ENCODE results near the gene STIL. TPM values are rescaled to one million over a fixed set of nuclear protein-coding genes. Genes with fewer than 3 reads are reported as not detected.
A peak's percentile ranks its signal among the peaks of the same experiment; 100 is the strongest.

The STIL gene
- total RNA-seq, 1 donor from 2014 or later = 5.4 TPM

DNA sequence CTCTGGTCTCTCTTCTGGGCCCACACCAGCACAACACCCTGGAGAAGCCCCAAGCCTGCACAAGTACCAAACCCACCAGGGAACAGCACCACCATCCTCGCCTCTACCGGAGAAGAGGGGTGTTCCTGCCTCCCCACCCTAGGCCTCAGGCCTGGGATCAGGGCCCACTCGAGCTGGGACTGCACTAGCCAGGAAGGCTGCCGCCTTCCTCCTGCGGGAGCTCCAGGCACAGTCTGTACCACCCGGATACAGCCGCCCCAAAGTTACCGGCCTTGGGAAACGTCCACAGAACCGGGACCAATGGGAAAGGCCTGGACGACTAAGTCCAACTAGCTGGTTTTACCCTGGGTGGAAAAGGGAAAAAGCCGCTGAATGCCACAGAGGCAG is 85.3 kb downstream of the STIL start:
- Mint-ChIP-seq H3K27ac (ENCODE audit: unreplicated experiment) (no peak overlapping the region), H3K4me3 (ENCODE audit: unreplicated experiment) (no peak overlapping the region), H3K4me1 (ENCODE audit: low read depth, unreplicated experiment) (peaks cover 9% of the 10 kb centered on the region), H3K36me3 (ENCODE audit: unreplicated experiment) (no peaks in the 10 kb centered on the region), H3K27me3 (ENCODE audit: unreplicated experiment) (peaks cover 56% of the 10 kb centered on the region), H3K9me3 (ENCODE audit: unreplicated experiment) (peaks cover 15% of the 10 kb centered on the region)
- TF ChIP-seq, protein P1, sequence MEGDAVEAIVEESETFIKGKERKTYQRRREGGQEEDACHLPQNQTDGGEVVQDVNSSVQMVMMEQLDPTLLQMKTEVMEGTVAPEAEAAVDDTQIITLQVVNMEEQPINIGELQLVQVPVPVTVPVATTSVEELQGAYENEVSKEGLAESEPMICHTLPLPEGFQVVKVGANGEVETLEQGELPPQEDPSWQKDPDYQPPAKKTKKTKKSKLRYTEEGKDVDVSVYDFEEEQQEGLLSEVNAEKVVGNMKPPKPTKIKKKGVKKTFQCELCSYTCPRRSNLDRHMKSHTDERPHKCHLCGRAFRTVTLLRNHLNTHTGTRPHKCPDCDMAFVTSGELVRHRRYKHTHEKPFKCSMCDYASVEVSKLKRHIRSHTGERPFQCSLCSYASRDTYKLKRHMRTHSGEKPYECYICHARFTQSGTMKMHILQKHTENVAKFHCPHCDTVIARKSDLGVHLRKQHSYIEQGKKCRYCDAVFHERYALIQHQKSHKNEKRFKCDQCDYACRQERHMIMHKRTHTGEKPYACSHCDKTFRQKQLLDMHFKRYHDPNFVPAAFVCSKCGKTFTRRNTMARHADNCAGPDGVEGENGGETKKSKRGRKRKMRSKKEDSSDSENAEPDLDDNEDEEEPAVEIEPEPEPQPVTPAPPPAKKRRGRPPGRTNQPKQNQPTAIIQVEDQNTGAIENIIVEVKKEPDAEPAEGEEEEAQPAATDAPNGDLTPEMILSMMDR (IDR thresholded peaks at IDR 0.05; ENCODE audit: partially characterized antibody, unreplicated experiment) = no peak
- no peak for DNase-seq

DNA sequence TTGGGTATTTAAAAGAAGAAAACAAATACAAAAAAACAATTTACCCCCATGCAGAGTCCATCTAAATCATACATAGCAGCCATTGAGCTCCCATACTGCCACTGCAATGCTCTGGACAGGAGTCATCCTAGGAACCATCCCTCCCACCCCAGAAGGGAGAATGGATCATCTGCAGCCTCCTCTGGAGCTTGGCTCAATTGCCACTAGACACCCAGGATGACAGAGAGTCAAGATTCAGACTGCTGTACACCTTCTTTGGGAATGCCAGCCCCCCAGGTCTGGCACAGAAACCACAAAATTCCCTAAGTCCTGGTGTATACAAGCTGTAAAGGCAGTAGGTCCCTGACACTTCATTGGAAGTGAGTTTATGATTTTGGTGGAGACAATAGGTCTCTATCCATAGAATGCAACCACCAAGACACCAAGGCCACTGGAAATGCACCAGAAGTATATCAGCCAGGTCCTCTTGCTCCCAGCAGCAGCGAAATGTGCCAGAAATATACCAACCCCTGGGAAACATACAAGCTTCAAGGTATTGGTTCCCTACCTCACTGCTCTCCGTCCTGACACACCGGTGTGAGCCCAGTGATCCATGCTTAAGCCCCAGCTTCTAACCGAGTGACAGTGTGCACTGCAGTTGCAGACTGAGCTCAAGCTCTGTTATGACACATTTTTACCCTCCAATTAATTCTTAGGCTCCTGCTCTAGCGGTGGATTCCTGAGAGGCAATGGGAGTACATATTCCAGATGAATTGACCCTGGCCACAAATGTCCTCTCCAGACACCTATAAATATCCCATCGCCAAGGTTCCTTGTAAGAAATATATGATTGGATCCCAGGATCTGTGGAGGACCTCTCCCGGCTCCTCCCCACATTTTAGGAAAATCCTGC is 86.4 kb downstream of the STIL start:
- no peak overlapping the region for H3K27ac Mint-ChIP-seq (ENCODE audit: unreplicated experiment)
- TF ChIP-seq, protein P1 (IDR thresholded peaks at IDR 0.05; ENCODE audit: partially characterized antibody, unreplicated experiment) = no peak
- peaks cover 11% of the 10 kb centered on the region for H3K9me3 Mint-ChIP-seq (ENCODE audit: unreplicated experiment)
- H3K4me3 Mint-ChIP-seq (ENCODE audit: unreplicated experiment) = no peak overlapping the region
- H3K27me3 Mint-ChIP-seq (ENCODE audit: unreplicated experiment) = peaks cover 45% of the 10 kb centered on the region
- H3K36me3 Mint-ChIP-seq (ENCODE audit: unreplicated experiment) = no peaks in the 10 kb centered on the region
- no peak for DNase-seq
- H3K4me1 Mint-ChIP-seq (ENCODE audit: low read depth, unreplicated experiment) = peaks cover 9% of the 10 kb centered on the region

DNA sequence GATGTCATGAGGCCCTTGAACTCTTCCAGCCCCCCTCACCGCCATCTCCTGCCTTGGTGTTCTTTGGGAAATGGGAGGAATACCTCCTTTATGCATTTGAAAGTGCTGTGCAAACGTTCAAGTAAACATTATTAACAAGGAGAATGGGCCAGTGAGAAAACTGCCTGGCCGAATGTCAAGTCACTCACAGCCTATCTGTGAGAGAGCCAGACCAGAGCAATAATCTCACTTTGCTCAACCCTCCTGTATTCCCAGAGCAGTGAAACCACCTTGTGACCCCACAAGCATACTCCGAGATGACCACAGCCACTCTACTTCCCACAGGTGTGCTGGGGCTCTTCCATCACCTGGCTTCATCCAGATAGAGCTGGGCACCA is 87.1 kb downstream of the STIL start:
- Mint-ChIP-seq H3K36me3 (ENCODE audit: unreplicated experiment) (no peaks in the 10 kb centered on the region), H3K9me3 (ENCODE audit: unreplicated experiment) (peaks cover 9% of the 10 kb centered on the region), H3K4me1 (ENCODE audit: low read depth, unreplicated experiment) (peaks cover 9% of the 10 kb centered on the region), H3K27me3 (ENCODE audit: unreplicated experiment) (peaks cover 42% of the 10 kb centered on the region), H3K27ac (ENCODE audit: unreplicated experiment) (no peak overlapping the region), H3K4me3 (ENCODE audit: unreplicated experiment) (peak overlapping the region; percentile 15)
- no peak for DNase-seq
- TF ChIP-seq, protein P1 (IDR thresholded peaks at IDR 0.05; ENCODE audit: partially characterized antibody, unreplicated experiment) = no peak

DNA sequence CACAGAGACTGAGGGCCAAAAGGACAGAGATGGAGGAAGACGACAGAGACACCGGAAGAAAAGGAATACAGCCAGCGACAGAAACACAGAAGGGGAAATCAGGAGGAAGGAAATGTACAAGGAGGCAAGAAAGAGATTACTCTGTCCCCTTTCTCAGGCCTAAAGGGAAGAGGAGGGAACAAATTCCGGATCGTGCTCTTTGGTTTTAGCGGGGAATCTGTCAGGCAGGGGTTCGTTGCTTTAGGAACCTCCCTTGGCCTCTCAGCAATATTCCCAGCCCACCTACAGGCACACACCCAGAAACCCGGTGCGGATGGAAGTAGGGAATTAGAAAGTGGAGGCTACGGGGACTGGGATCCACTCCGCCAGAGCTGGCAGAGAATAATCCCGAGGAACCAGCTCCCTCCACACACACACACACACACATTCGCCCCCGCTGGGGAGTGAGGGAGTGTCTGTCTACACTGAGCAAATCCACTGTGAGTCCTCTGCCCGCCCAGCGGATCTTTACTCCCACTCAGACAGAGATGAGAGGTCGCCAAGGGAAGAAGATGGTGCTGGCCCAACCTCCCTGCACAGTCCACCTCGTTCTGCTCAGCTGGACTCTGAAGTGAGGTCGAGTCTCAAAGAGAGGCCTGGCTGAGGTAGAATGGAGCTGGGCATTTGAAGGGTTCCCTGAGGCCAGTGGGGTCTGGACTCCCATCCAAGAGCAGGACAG is 87.7 kb downstream of the STIL start:
- H3K4me1 Mint-ChIP-seq (ENCODE audit: low read depth, unreplicated experiment) = peaks cover 5% of the 10 kb centered on the region
- no peaks in the 10 kb centered on the region for H3K36me3 Mint-ChIP-seq (ENCODE audit: unreplicated experiment)
- TF ChIP-seq, protein P1 (IDR thresholded peaks at IDR 0.05; ENCODE audit: partially characterized antibody, unreplicated experiment) = no peak
- H3K27ac Mint-ChIP-seq (ENCODE audit: unreplicated experiment) = no peak overlapping the region
- peaks cover 41% of the 10 kb centered on the region for H3K27me3 Mint-ChIP-seq (ENCODE audit: unreplicated experiment)
- H3K9me3 Mint-ChIP-seq (ENCODE audit: unreplicated experiment) = peaks cover 5% of the 10 kb centered on the region
- peak overlapping the region; percentile 76 for H3K4me3 Mint-ChIP-seq (ENCODE audit: unreplicated experiment)
- DNase-seq = no peak

Measured in glutamatergic neuron (in vitro differentiated cells).